ENCODE measurements around the gene RNF112.

Gene RNF112

GRCh38 chr17:19376811-19377210 lies 34.2 kb upstream of the RNF112 start:
- no peak for DNase-seq

- DNase-seq: peak; percentile 98 to 99
Measured at GRCh38 chr17:19377602-19378415, 33.2 kb upstream of the RNF112 start.

GRCh38 chr17:19378416-19379360 lies 32.3 kb upstream of the RNF112 start, which contains the start of gene MAPK7:
Gene MAPK7, plus strand, starts transcription at chr17:19378498. Its CDS starts 403 bp downstream, at chr17:19378901.
- no peak for DNase-seq

DNA sequence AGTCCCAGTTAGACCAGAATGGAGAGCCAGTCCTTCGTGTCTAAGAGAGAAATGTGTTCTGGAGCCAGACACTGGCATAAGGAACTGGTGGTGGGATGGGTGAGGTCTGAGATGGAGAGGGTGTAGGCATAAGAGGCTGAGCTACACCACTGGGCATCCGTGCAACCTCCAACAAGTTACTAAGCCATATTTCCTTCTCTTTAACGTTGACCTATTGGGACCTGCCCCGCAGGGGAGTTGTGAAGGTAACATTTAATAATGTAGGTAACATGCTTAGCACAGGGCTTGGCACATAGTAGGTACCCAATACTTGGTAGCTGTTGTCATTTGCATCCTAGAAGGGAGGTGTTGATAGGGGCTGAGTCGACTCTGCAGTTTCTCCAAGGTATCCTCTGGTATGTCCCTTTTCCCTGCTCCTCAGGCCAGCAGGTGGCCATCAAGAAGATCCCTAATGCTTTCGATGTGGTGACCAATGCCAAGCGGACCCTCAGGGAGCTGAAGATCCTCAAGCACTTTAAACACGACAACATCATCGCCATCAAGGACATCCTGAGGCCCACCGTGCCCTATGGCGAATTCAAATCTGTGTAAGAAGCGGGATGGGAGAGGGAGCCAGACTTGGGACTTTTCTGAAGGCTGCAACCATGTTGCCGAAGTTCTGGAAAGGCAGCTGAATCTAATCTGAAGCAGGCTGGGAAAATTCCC lies 31.5 kb upstream of the RNF112 start:
- DNase-seq: no peak

DNA sequence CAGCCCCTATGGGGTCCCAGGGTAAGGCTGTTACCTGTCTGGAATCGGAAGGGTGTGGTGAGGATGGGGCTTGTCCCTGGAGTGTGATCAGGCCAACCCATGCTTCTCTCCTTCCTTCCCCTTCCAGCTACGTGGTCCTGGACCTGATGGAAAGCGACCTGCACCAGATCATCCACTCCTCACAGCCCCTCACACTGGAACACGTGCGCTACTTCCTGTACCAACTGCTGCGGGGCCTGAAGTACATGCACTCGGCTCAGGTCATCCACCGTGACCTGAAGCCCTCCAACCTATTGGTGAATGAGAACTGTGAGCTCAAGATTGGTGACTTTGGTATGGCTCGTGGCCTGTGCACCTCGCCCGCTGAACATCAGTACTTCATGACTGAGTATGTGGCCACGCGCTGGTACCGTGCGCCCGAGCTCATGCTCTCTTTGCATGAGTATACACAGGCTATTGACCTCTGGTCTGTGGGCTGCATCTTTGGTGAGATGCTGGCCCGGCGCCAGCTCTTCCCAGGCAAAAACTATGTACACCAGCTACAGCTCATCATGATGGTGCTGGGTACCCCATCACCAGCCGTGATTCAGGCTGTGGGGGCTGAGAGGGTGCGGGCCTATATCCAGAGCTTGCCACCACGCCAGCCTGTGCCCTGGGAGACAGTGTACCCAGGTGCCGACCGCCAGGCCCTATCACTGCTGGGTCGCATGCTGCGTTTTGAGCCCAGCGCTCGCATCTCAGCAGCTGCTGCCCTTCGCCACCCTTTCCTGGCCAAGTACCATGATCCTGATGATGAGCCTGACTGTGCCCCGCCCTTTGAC lies 30.3 kb upstream of the RNF112 start:
- no peak for DNase-seq

DNA sequence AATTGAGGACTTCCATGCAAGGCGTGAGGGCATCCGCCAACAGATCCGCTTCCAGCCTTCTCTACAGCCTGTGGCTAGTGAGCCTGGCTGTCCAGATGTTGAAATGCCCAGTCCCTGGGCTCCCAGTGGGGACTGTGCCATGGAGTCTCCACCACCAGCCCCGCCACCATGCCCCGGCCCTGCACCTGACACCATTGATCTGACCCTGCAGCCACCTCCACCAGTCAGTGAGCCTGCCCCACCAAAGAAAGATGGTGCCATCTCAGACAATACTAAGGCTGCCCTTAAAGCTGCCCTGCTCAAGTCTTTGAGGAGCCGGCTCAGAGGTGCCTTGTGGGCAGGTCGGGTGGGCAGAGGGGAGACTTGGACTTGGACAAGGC lies 29.7 kb upstream of the RNF112 start:
- no peak for DNase-seq

DNA sequence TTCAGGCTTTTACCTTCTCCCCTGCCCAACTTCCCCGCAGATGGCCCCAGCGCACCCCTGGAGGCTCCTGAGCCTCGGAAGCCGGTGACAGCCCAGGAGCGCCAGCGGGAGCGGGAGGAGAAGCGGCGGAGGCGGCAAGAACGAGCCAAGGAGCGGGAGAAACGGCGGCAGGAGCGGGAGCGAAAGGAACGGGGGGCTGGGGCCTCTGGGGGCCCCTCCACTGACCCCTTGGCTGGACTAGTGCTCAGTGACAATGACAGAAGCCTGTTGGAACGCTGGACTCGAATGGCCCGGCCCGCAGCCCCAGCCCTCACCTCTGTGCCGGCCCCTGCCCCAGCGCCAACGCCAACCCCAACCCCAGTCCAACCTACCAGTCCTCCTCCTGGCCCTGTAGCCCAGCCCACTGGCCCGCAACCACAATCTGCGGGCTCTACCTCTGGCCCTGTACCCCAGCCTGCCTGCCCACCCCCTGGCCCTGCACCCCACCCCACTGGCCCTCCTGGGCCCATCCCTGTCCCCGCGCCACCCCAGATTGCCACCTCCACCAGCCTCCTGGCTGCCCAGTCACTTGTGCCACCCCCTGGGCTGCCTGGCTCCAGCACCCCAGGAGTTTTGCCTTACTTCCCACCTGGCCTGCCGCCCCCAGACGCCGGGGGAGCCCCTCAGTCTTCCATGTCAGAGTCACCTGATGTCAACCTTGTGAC lies 29.1 kb upstream of the RNF112 start:
- no peak for DNase-seq

DNA sequence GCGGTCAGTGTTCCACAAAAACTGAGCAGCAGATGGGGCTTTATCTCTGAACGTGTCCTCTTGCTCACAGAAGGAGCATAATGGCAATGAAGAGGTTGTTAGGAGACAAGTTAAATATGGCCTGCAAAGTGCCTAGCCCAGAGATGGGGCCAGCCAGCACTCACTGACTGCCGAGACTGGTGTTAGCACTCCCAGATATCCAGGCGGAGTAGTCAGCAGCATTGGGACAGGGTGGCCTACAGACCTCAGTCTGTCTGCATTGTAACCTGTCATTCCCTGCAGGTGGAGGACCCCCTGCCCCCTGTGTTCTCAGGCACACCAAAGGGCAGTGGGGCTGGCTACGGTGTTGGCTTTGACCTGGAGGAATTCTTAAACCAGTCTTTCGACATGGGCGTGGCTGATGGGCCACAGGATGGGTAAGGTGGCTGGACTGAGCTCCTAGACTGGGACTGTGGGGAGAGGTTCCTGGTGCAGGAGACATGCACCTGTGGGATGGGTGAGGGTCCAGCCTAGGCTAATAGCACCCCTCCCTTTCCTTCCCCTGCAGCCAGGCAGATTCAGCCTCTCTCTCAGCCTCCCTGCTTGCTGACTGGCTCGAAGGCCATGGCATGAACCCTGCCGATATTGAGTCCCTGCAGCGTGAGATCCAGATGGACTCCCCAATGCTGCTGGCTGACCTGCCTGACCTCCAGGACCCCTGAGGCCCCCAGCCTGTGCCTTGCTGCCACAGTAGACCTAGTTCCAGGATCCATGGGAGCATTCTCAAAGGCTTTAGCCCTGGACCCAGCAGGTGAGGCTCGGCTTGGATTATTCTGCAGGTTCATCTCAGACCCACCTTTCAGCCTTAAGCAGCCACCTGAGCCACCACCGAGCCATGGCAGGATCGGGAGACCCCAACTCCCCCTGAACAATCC lies 28.2 kb upstream of the RNF112 start:
- DNase-seq: no peak

DNA sequence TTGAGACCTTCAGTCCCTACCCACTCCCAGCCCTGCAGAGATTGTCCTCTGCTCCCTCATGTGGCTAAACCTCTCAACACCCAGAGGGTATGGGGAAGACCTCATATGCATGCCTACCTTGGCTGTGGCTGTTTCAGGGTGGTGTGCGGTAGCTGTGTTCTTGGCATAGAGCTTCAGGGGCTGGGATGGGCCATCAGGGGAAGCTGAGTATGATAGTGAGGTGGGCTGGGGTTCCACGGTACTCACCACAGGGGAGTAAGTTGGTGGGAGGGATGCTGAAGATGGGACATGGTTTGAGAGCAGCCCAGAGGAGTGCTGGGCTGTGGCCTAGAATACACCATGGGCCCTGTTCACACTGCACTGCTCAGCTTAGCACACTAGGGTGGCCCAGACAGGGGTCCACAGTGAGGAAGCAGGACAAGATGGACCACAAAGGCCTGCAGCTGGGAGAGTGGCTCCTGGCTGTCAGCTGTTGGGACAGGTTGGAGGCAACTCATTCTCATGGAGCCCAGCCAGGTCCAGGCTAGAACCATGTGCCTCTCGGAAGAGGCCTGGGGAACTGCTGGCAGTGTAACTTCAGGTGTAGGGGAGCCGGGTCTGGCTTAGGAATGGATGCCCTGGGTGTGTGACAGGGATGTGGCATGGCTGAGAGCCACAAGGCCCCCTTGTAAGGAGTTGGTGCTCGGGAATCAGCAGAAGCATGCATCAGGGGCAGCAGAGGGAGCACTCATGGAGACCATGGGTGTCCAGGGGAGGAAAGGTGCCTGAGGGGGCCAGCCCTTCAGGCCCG lies 27.2 kb upstream of the RNF112 start:
- DNase-seq: no peak

- peak; percentile 76 to 90 for DNase-seq
Measured at GRCh38 chr17:19384723-19385391, 26.2 kb upstream of the RNF112 start.

DNA sequence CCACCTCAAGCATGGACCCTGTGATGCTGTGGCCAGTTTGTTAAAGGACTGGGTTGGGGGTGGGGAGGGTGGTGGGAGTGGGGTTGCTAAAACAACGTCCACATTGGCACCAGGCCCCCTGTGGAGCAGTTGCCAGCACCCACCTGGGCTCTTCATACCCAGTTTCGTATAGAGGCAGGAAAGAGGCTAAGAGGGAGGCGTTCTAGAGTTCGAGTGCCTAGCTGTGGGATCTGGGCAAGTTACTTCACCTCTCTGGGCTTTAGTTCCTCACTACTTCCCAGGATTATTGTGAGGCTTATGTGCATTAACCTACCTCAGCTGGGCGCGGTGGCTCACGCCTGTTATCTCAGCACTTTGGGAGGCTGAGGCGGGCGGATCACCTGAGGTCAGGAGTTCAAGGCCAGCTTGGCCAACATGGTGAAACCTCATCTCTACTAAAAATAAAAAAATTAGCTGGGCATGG lies 25.5 kb upstream of the RNF112 start:
- DNase-seq: no peak

DNA sequence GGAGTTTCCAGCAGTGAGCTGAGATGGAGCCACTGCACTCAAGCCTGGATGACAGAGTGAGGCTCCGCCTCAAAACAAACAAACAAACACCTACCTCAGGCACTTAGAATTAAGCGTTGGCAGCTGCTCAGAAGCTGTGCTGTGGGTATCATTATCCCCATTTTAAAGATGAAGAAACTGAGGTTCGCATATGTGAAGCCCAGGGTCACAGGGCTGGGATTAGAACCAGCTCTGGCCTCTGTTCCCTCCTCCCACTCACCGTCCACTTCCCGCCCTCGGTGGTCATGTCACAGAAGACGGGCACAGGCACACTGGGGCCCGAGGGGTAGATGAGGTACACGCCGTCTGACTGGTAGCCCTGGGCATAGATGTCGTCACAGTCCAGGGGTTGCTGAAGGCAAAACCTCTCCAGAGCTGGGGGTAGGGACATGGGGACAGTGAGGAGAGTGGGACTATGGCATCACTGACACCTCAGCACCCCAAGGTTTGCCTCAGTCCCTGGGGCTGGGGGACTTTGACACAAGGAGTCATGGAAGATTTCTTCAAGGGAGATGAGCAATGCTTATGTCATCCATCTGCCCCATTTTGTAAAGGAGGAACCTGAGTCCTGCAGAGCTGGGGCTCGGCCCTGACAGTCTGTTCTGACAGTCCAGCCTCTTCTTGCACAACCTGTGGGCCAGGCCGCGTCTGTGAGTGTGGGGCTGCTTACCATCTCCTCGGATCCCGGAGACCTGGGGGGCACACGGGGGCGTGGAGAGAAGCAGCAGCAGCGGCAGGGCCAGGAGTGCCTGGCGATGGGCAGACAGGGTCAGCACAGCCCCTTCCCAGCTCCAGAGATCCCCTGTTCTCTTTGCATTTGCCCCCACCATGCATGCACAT lies 24.7 kb upstream of the RNF112 start:
- no peak for DNase-seq

- DNase-seq: no peak
Measured at GRCh38 chr17:19386974-19387920, 23.8 kb upstream of the RNF112 start, which contains the start of gene MFAP4. Gene MFAP4, minus strand, starts transcription at chr17:19387190. Its CDS starts 35 bp downstream, at chr17:19387155.

GRCh38 chr17:19387921-19388521 lies 23.0 kb upstream of the RNF112 start:
- no peak for DNase-seq

DNA sequence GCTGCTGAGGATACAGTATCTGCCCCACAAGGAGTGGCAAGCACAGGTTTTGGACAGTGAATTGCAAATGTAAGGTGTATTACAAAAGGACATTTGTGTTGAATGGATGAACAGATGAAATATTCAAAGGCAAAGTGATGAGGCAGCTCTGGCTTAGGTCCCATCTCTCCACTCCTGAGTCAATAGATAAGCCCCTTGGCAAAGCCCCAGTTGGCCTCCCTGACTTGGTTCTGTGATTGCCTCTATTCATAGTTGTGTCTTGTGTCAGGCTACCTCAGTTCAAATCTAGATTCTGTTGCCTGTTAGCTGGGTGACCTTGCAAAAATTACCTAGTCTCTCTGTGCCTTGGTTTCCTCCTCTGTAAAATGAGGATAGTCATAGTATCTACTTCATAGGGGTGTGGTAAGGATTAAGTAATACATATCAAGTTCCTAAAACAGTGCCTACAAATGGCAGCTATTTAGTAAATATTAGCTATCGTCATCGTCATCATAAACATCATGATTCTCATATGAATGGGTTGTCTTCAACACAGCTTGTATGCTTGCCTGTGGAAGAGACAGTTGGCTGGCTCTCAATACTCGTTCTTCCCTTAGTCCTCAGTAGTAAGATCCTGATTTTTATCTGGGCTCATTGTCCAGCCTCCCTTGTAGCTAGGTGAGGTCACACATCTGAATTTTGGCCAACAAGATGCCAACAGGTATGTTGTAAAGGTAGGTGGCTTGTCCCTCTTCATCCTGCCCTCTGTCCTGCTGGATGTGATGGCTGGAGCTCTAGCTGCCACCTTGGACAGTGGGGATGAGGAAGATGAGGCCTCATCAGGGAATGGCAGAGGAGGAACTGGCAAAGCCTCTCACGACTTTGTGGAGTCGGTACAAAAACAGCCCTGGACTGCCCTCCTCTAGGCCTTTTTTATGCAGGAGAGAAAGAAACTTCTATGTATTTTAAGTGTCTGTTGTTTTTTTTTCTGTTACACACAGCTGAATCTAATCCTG lies 21.9 kb upstream of the RNF112 start:
- no peak for DNase-seq

All from hippocampal formation (tissue), 2 donors.